Parathyroid adenoma (tissue), 2 donors: ENCODE results near the gene C1orf87.

Experiments
- H2AFZ ChIP-seq: fragments of 300-600 bp; sonication (generic); one replicate; pipeline ENCODE4 v1.7.0; 2017; ENCODE audit warnings: antibody characterized with exemption, mild to moderate bottlenecking
- H3K27ac ChIP-seq: fragments of 300-600 bp; sonication (generic); one replicate; pipeline ENCODE4 v1.7.0; 2017
- H3K27me3 ChIP-seq: fragments of 300-600 bp; sonication (generic); one replicate; pipeline ENCODE4 v1.7.0; 2017; ENCODE audit warnings: low read length; ENCODE audit not compliant: control insufficient read depth, insufficient read depth
- H3K36me3 ChIP-seq: fragments of 300-600 bp; sonication (generic); one replicate; pipeline ENCODE4 v1.7.0; 2017; ENCODE audit warnings: low read length; ENCODE audit not compliant: control insufficient read depth, insufficient read depth
- H3K4me1 ChIP-seq: fragments of 300-600 bp; sonication (generic); one replicate; pipeline ENCODE4 v1.7.0; 2017; ENCODE audit warnings: control low read depth
- H3K4me2 ChIP-seq: fragments of 300-600 bp; sonication (generic); one replicate; pipeline ENCODE4 v1.7.0; 2017; ENCODE audit warnings: low read length
- H3K4me3 ChIP-seq: fragments of 300-600 bp; sonication (generic); one replicate; pipeline ENCODE4 v1.7.0; 2017; ENCODE audit warnings: low read depth, low read length
- H3K79me2 ChIP-seq: fragments of 300-600 bp; sonication (generic); one replicate; pipeline ENCODE4 v1.7.0; 2017; ENCODE audit warnings: control low read depth
- H3K9ac ChIP-seq: fragments of 300-600 bp; sonication (generic); one replicate; pipeline ENCODE4 v1.7.0; 2017; ENCODE audit warnings: mild to moderate bottlenecking
- H3K9me3 ChIP-seq: fragments of 300-600 bp; sonication (generic); one replicate; pipeline ENCODE4 v1.7.0; 2017; ENCODE audit warnings: low read length; ENCODE audit not compliant: control insufficient read depth
- TF ChIP-seq, protein P1 (sequence below): fragments of 300-600 bp; sonication (generic); IDR thresholded peaks from one replicate; pipeline ENCODE4 v1.7.0; 2017; ENCODE audit warnings: antibody characterized with exemption, mild to moderate bottlenecking
- donor health status: primary hyperparathyroidism.

Gene C1orf87

DNA sequence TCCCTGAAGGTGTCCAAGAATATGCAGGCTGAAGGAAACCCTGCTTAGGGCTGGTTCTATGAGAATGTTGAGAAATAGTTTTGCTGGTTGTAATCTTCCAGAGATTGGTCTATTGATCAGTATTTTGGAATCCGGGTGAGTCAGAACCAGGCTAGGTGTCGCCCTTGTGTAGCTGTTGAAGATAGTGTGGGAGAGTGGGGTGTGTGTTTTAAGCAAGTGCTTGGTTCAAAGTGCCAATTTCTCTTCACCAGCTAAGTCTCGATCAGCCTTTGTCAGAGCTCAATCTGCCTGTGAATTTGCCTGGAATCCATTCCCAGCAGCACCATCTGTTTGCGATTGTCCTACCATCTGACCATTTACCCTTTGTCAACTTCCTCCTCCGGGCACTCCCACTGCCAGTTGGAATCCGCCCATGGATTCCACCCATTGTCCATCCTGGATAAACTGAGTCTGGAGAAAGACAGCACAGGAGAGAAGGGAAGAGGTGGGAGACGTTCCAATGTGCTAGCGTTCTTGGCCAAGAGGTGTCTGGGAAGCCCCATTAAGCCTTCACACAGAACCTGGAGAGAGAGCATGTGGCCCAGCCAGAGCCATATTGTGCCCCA is 87.6 kb downstream of the C1orf87 start:
- Histone ChIP-seq H3K9ac (no peak overlapping the region), H3K4me2 (no peak overlapping the region), H2AFZ (no peak overlapping the region), H3K36me3 (no peaks in the 10 kb centered on the region), H3K79me2 (no peaks in the 10 kb centered on the region), H3K4me1 (no peaks in the 10 kb centered on the region), H3K4me3 (no peak overlapping the region), H3K27me3 (no peaks in the 10 kb centered on the region), H3K27ac (no peak overlapping the region), H3K9me3 (no peaks in the 10 kb centered on the region)
- TF ChIP-seq, protein P1, sequence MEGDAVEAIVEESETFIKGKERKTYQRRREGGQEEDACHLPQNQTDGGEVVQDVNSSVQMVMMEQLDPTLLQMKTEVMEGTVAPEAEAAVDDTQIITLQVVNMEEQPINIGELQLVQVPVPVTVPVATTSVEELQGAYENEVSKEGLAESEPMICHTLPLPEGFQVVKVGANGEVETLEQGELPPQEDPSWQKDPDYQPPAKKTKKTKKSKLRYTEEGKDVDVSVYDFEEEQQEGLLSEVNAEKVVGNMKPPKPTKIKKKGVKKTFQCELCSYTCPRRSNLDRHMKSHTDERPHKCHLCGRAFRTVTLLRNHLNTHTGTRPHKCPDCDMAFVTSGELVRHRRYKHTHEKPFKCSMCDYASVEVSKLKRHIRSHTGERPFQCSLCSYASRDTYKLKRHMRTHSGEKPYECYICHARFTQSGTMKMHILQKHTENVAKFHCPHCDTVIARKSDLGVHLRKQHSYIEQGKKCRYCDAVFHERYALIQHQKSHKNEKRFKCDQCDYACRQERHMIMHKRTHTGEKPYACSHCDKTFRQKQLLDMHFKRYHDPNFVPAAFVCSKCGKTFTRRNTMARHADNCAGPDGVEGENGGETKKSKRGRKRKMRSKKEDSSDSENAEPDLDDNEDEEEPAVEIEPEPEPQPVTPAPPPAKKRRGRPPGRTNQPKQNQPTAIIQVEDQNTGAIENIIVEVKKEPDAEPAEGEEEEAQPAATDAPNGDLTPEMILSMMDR = no peak

DNA sequence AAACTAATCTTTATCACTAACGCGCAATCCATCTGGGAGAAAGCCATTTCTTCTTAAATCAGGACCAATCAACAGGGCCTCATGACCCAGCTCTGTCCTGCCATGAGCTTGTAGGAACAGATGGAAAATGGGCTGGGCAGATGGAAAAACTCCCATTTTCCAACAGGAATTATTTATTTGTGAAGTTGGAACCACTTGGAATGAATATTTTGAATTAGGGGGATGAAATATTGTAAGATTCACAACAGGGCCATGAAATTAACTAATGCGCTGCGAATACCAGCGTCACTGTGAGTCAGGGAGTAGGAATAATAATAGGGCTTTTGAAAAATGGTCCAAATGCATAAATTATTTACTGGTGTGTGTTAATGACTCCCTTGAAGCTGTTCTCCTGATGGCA is 93.9 kb downstream of the C1orf87 start:
- no peak overlapping the region for H3K4me3 ChIP-seq
- H2AFZ ChIP-seq = no peak overlapping the region
- no peak overlapping the region for H3K27ac ChIP-seq
- TF ChIP-seq, protein P1 = no peak
- H3K27me3 ChIP-seq = no peaks in the 10 kb centered on the region
- no peak overlapping the region for H3K4me2 ChIP-seq
- H3K36me3 ChIP-seq = no peaks in the 10 kb centered on the region
- H3K79me2 ChIP-seq = no peaks in the 10 kb centered on the region
- no peaks in the 10 kb centered on the region for H3K4me1 ChIP-seq
- no peaks in the 10 kb centered on the region for H3K9me3 ChIP-seq
- no peak overlapping the region for H3K9ac ChIP-seq

DNA sequence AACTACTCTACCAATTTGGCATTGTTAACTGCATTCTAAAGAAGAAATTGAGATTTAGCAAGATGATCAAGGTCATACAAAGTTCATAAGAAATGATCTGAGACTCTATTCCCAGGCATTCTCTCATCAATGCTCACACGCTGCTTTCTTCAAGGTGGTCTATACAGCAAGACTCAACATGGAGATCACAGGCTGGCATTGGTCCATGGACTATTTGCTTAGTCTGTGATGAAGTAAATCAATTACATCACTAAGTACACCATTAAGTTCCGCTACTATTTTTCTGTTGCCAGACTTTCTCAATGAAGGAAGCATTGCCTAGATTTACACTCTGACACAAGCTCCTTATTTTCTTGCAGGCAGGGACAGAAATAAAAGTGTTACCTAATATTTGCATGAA is 95.1 kb downstream of the C1orf87 start:
- H3K4me3 ChIP-seq = no peak overlapping the region
- H2AFZ ChIP-seq = no peak overlapping the region
- H3K79me2 ChIP-seq = no peaks in the 10 kb centered on the region
- H3K9ac ChIP-seq = no peak overlapping the region
- no peaks in the 10 kb centered on the region for H3K9me3 ChIP-seq
- TF ChIP-seq, protein P1 = no peak
- H3K27ac ChIP-seq = no peak overlapping the region
- H3K36me3 ChIP-seq = no peaks in the 10 kb centered on the region
- H3K4me1 ChIP-seq = no peaks in the 10 kb centered on the region
- no peak overlapping the region for H3K4me2 ChIP-seq
- H3K27me3 ChIP-seq = no peaks in the 10 kb centered on the region

DNA sequence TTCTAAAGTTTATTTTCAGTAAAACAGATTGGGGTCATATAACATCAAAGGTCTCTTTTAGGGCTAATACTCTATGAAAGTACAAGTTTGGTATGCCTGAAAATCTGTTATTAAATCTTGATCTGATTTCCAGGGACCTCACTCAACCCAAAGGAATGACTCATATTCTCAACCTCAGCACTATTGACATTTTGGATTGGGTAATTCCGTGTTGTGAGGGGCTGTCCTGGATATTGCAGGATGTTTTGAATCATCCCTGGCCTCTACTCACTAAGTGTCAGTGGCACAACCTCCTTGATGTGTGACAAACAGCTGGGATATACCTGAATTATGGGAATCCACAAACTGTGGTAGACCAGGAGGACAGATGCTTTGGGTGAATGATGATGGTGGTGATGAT is 95.5 kb downstream of the C1orf87 start:
- TF ChIP-seq, protein P1 = no peak
- H3K4me1 ChIP-seq = no peaks in the 10 kb centered on the region
- no peak overlapping the region for H2AFZ ChIP-seq
- H3K36me3 ChIP-seq = no peaks in the 10 kb centered on the region
- H3K79me2 ChIP-seq = no peaks in the 10 kb centered on the region
- no peak overlapping the region for H3K9ac ChIP-seq
- no peak overlapping the region for H3K4me2 ChIP-seq
- H3K4me3 ChIP-seq = no peak overlapping the region
- no peak overlapping the region for H3K27ac ChIP-seq
- no peaks in the 10 kb centered on the region for H3K27me3 ChIP-seq
- H3K9me3 ChIP-seq = no peaks in the 10 kb centered on the region

DNA sequence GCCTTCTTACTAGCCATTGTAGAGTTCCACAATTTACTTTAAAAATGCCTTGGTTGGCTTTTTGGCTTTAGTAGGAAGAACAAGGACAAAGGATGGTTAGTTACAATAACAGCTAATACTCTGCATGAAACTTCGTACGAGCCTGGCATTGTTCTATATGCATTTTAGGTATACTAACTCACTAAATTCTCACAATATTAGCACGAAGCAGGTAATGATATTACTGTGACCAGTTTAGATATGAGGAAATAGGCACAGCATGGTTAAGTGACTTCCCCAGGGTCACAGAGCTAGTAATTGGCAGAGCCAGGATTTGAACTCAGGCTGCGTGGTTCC is 96.5 kb downstream of the C1orf87 start:
- H3K4me1 ChIP-seq = no peaks in the 10 kb centered on the region
- H3K79me2 ChIP-seq = no peaks in the 10 kb centered on the region
- H3K27ac ChIP-seq = no peak overlapping the region
- H3K9ac ChIP-seq = no peak overlapping the region
- no peak overlapping the region for H3K4me2 ChIP-seq
- H3K4me3 ChIP-seq = no peak overlapping the region
- H3K27me3 ChIP-seq = no peaks in the 10 kb centered on the region
- peak overlapping the region; percentile 55 for H2AFZ ChIP-seq
- H3K36me3 ChIP-seq = no peaks in the 10 kb centered on the region
- no peaks in the 10 kb centered on the region for H3K9me3 ChIP-seq
- TF ChIP-seq, protein P1 = no peak
